CD4-positive, alpha-beta T cell (primary cell): ENCODE results near the gene POU2F2. TPM values are rescaled to one million over a fixed set of nuclear protein-coding genes. Genes with fewer than 3 reads are reported as not detected.

Experiments used
- ATAC-seq: fragments of 200-7000 bp; cut with Tn5 transposase; one replicate; pipeline ENCODE4 v1.10.0; 2022; ENCODE audit warnings: mild to moderate bottlenecking; ENCODE audit not compliant: poor library complexity
- CTCF ChIA-PET: fragments of 350-600 bp; sonication (Branson Sonifier 250); formaldehyde crosslinking; loops from one replicate; lab custom pipeline; 2021; ENCODE audit warnings: antibody characterized with exemption, inconsistent platforms; lab: Charles Lee
- POLR2A ChIA-PET: fragments of 350-600 bp; sonication (Branson Sonifier 250); formaldehyde crosslinking; loops from one replicate; lab custom pipeline; 2021; ENCODE audit warnings: antibody characterized with exemption, inconsistent platforms; lab: Charles Lee
- DNase-seq, 14 experiments: peaks; one replicate each; pipeline ENCODE4 v3.0.0-alpha.2; 2013 to 2020; ENCODE audit warnings: mixed read lengths in 2 of 14
- H3K27ac ChIP-seq, 2 donors: one replicate each; pipeline versions ENCODE4 v1.5.1 to v1.7.0; 2013; ENCODE audit warnings: low read length in 2 of 2, low read depth in 1 of 2, mild to moderate bottlenecking in 1 of 2
- H3K27me3 ChIP-seq, 2 experiments: 1 replicate in 1 of 2; 2 replicates in 1 of 2; pipeline versions ENCODE4 v1.6.1 to v1.7.0; 2013; ENCODE audit warnings: low read length in 2 of 2, control low read depth in 1 of 2, mild to moderate bottlenecking in 1 of 2, moderate library complexity in 1 of 2; ENCODE audit not compliant: insufficient read depth in 2 of 2, control insufficient read depth in 1 of 2
- H3K36me3 ChIP-seq: one replicate; pipeline ENCODE4 v1.6.1; 2013; ENCODE audit warnings: low read length, control low read depth; ENCODE audit not compliant: insufficient read depth
- H3K4me1 ChIP-seq: one replicate; pipeline ENCODE4 v1.6.1; 2013; ENCODE audit warnings: low read length, control low read depth; ENCODE audit not compliant: insufficient read depth
- H3K4me3 ChIP-seq: one replicate; pipeline ENCODE4 v1.5.1; 2013; ENCODE audit warnings: mild to moderate bottlenecking, low read length, moderate library complexity
- H3K9me3 ChIP-seq, 2 experiments: 1 replicate in 1 of 2; 2 replicates in 1 of 2; pipeline versions ENCODE4 v1.6.1 to v1.7.0; 2013; ENCODE audit warnings: low read length in 2 of 2, mild to moderate bottlenecking in 2 of 2, control low read depth in 1 of 2, moderate library complexity in 1 of 2; ENCODE audit not compliant: control insufficient read depth in 1 of 2, insufficient read depth in 1 of 2
- H3K27ac Mint-ChIP-seq: one replicate; pipeline ENCODE4 v1.8.0; 2020; ENCODE audit warnings: mixed read lengths
- H3K27me3 Mint-ChIP-seq: one replicate; pipeline ENCODE4 v1.8.0; 2021; ENCODE audit warnings: mixed read lengths
- H3K36me3 Mint-ChIP-seq: one replicate; pipeline ENCODE4 v1.8.0; 2021; ENCODE audit warnings: low read depth, mixed read lengths
- H3K4me1 Mint-ChIP-seq: one replicate; pipeline ENCODE4 v1.8.0; 2021; ENCODE audit warnings: low read depth, mixed read lengths
- H3K4me3 Mint-ChIP-seq: one replicate; pipeline ENCODE4 v1.8.0; 2020; ENCODE audit warnings: mild to moderate bottlenecking, mixed read lengths
- H3K9me3 Mint-ChIP-seq: one replicate; pipeline ENCODE4 v1.8.0; 2020; ENCODE audit warnings: mixed read lengths
- CTCF ChIP-seq: fragments of 200-600 bp; IDR thresholded peaks from one replicate; pipeline ENCODE4 v1.8.0; 2022; ENCODE audit warnings: antibody characterized with exemption, mild to moderate bottlenecking
- intact Hi-C, 2 experiments: fragments of 100-400 bp; cut with DNase I in 1 of 2; cut with micrococcal nuclease in 1 of 2; formaldehyde crosslinking; loops; one replicate each; pipeline versions ENCODE4 v1.15.1 to v1.9.0; 2023 to 2025; cut with DNase I, micrococcal nuclease
- total RNA-seq, 174 experiments: library from RNA in 2 of 174; stranded (reverse) in 2 of 174; gene quantifications; one replicate each; pipeline ENCODE4 v1.2.3 and lab custom pipeline; 2021 to 2026

POU2F2 gene
- total RNA-seq, 2 experiments from 2014 or later: 18.6 to 19.9 TPM

- Mint-ChIP-seq H3K36me3 (no peaks in the 10 kb centered on the region), H3K9me3 (no peaks in the 10 kb centered on the region), H3K27me3 (no peaks in the 10 kb centered on the region), H3K4me3 (no peak overlapping the region), H3K27ac (no peak overlapping the region), H3K4me1 (no peaks in the 10 kb centered on the region)
- no peak for ATAC-seq
- Histone ChIP-seq H3K4me1 (peaks cover 2% of the 10 kb centered on the region), H3K27me3 (no peaks in the 10 kb centered on the region), H3K9me3 (no peaks in the 10 kb centered on the region), H3K36me3 (no peaks in the 10 kb centered on the region), H3K4me3 (no peak overlapping the region), H3K27ac (no peak overlapping the region)
- intact Hi-C loops: no loop called here
- TF ChIP-seq CTCF: no peak
- CTCF ChIA-PET: no interaction called here
- no peak for DNase-seq
- POLR2A ChIA-PET: no interaction called here
Measured at GRCh38 chr19:42053037-42053935, 79.0 kb downstream of the POU2F2 start.

- ChIA-PET CTCF (no interaction called here), POLR2A (no interaction called here)
- Histone ChIP-seq H3K27me3 (no peaks in the 10 kb centered on the region), H3K4me1 (peaks cover 2% of the 10 kb centered on the region), H3K4me3 (no peak overlapping the region), H3K36me3 (no peaks in the 10 kb centered on the region), H3K9me3 (no peaks in the 10 kb centered on the region), H3K27ac (no peak overlapping the region)
- Mint-ChIP-seq H3K36me3 (no peaks in the 10 kb centered on the region), H3K27ac (no peak overlapping the region), H3K27me3 (no peaks in the 10 kb centered on the region), H3K9me3 (no peaks in the 10 kb centered on the region), H3K4me3 (no peak overlapping the region), H3K4me1 (no peaks in the 10 kb centered on the region)
- DNase-seq: no peak
- intact Hi-C loops: no loop called here
- TF ChIP-seq CTCF: no peak
- no peak for ATAC-seq
Measured at GRCh38 chr19:42052241-42052863, 79.9 kb downstream of the POU2F2 start.

GRCh38 chr19:42051166-42052115 lies 80.8 kb downstream of the POU2F2 start:
- Histone ChIP-seq H3K36me3 (no peaks in the 10 kb centered on the region), H3K9me3 (no peaks in the 10 kb centered on the region), H3K27ac (no peak overlapping the region), H3K27me3 (no peaks in the 10 kb centered on the region), H3K4me3 (no peak overlapping the region), H3K4me1 (peaks cover 2% of the 10 kb centered on the region)
- Mint-ChIP-seq H3K27ac (no peak overlapping the region), H3K4me3 (no peak overlapping the region), H3K27me3 (no peaks in the 10 kb centered on the region), H3K4me1 (no peaks in the 10 kb centered on the region), H3K36me3 (no peaks in the 10 kb centered on the region), H3K9me3 (no peaks in the 10 kb centered on the region)
- POLR2A ChIA-PET: no interaction called here
- CTCF ChIA-PET: interaction anchor here (0.6 kb wide), 1 partner anchor 215 kb away, joined by 3 read pairs; no protein-coding TSS in a partner anchor
- no peak for DNase-seq
- no peak for TF ChIP-seq CTCF
- ATAC-seq: no peak
- intact Hi-C loops: no loop called here
